GM19467 (cell line): ENCODE data around the gene GRIN2C.

Experiments
- ATAC-seq: cut with Tn5 transposase; IDR thresholded peaks from one replicate; pipeline ENCODE4 v1.9.1; 2021; ENCODE audit warnings: mild to moderate bottlenecking, moderate library complexity; ENCODE audit not compliant: unreplicated experiment

Gene GRIN2C

DNA sequence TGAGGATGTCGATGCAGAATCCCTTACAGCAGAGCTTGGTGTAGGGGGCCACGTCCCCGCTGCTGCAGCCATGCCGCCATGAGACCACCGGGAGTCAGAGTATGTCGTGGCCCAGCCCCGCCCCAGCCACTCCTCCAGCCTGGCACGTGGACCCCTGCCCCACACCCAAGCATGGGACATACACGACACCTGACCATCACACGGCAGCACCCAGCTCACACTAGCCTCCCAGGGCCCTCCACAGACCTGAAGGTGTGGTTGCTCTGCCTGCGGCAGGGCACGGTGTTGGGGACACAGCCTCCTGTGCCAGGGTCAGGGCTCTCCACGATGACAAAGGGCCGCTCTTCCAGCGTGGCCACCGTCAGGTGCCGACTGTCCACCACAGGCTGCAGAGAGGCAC is 9.4 kb downstream of the GRIN2C start:
- no peak for ATAC-seq

DNA sequence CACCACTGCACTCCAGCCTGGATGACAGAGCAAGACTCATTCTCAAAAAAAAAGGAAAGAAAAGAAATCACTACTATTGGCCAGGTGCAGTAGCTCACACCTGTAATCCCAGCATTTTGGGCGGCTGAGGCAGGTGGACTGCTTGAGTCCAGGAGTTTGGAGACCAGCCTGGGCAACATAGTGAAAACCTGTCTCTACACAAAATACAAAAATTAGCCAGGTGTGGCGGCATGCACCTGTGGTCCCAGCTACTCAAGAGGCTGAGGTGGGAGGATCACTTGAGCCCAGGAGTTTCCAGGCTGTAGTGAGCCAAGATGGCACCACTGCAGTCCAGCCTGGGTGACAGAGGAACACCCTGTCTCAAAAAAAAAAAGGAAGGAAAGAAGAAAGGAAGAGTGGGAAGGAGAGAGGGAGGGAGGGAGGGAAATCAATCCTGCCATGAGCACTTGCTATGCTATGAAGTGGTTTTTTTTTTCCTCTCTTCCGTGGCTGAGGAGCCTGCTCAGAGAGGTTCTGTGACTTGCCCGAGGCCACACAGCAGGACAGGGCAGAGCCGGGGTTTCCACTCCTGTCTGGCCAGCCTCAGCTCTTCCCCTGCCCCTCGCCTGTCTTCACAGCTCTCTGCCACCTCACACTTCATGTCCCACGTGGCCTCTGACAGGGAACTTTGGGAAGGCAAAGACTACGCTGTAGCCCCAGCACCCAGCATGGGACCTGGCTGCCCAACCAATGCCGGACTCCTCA is 10.9 kb downstream of the GRIN2C start:
- ATAC-seq, result no peak

GRCh38 chr17:74846621-74847020 is 13.1 kb downstream of the GRIN2C start:
- no peak for ATAC-seq

DNA sequence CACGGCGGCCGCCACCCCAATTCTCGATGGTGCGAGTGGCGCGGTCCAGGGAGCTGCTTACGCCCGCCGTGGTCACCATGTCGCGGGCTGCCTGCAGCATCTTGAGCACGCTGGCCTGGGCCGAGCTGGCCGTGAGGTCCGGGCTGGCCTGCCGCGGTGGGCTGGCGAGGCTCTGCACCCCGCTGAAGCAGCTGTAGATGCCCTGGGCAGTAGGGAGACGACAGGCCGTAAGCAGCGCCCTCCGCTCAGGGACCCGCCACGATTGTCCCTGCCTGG is 16.4 kb downstream of the GRIN2C start:
- no peak for ATAC-seq

DNA sequence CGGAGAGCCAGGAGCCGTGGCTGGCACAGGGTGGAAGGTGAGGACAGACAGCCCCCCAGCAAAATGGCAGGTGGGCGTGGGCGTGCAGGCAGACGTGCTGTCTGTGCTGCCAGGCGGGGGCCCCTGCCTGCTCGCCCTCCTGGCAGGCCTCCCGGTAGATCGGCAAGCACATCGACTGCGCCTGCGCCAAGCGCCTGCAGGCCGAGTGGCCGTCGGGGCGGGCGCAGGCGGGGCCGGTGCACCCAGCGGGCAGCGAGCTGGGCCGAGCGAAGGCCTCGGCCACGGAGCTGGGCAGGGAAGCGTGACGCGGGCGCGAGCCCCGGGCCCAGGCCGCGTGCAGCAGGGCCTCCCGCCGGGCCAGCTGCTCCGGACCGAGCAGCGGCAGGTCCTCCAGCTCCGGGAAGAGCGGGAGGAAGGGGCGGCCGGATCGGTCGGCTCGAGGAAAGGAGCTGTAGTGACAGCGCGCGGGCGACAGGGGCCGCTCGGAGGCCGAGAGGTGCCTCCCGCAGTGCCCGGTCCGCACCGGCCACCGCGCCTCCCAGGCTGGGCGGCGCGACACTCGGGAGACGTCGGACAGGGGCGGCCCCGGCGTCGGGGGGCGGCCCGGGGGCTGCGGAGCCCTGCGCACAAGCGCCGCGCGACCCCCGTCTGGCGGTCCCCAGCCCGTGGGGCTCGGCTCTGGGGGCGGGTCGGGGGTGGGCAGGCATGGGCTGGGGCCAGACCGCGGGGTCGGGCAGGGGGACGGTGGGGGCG is 16.9 kb downstream of the GRIN2C start:
- ATAC-seq, result no peak

DNA sequence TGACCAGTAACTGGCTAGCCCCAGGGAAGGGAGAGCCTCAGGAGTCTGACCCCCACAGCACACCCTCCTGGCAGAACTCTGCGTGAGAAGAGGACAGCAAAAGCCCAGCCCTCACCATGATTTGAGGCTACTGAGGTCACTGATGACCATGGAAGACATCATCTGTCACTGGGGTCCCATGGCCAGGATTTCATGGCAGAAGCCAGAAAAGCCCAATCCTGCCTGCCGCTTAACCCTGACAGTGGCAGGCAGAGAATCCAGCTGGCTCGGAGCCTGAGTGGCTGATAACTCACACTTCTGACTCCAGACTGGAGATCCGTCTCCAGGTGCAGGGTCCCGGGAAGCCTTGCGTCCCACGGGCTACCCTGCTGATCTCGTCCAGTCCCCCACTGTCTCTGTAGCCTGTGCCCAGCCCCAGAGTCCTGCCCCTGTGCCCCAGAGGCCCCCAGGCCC is 17.5 kb downstream of the GRIN2C start:
- ATAC-seq, result no peak

DNA sequence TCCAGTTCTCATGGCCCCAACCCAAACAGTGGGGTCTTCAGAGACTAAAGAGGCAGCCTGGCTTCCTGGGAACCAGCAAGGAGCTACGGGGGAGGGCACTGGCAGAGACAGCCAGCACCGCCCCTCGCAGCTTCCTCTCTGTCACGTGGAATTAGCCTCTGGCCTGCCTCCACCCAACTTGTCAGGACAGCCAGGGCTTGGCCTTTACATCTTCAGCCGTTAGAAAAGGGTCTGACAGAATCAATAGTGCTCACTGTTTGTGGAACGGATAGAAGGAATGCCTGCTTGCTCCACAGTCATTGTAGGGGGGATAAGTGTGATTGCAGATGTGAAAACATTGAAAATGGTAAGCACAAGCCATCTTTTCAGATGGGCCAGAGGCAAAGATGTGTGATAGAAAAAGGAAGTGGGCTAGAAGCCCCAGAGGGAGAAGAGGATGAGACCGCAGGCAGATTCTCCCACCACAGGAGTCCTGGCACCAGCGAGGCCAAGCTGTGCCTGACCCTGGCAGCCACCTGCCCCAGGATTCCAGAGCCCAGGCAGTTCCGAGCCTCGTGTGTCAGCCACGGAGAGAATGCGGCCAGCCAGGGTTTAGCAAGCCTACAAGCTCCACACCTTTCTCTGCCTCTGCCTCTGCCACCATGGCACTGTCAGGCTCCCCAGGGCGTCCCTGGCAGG is 18.6 kb downstream of the GRIN2C start:
- no peak for ATAC-seq

GRCh38 chr17:74839990-74840852 is 19.5 kb downstream of the GRIN2C start:
- ATAC-seq, result no peak

DNA sequence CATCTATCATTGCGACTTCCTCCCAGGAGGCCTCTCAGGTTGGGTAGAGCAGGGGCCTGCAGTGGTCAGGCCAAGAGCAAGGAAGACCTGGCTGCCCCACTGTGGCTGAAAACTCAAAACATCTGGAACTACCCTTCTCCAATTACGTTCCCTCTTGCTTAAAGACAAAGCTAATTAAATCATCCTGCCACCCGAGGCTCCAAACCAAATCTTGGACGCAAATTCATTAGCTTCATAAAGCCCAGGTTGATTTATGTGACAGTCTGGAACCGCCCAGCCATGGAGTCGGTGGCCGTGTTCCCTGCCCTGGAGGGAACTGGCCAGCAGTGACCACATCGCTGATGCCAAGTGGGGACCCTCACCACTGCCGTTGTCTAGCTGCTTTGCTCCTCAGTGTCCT is 21.4 kb downstream of the GRIN2C start:
- no peak for ATAC-seq

GRCh38 chr17:74836691-74837467 is 22.8 kb downstream of the GRIN2C start:
- ATAC-seq, result no peak

- no peak for ATAC-seq
Measured at GRCh38 chr17:74836191-74836590, 23.5 kb downstream of the GRIN2C start.

DNA sequence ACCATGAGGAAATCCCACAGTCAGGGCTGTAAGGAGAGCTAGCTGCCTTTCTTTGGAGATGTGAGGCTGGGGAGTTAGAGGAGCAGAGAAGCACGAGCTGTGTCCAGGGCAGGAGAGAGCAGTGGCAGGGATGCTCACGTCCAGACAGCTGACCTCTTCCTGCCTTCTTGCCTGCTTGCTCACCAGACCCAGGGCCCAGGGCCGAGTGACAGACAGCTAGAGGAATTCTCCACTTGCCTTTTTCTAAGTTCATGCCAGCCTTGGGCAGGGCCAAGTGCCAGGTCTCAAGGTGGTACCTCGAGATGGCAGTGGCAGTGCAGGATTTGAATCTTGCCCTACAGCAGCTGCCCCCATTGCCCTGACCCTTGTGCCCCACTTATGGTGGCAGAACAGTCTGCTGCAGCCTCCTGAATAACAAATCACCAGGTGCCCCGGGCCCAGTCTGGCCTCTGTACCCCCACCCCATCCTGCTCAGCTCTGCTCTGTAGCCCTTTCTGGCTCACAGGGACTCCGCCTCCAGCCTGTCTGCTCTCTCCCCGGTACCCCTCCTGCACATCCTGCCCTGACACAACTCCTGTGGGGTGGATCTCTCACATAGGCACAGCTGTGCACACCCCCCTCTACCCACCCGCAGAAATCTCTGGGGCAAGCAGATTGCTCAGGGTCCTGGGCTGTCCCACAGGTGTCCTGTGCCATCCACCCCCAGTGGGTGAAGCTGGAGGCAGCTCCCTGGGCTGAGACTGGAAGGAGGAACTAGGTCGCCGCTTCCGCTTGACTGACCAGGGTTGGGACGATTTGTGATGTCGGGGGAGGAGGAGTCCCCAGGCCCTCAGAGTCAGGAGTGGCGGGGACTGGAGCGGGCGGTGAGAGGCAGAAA is 25.9 kb downstream of the GRIN2C start:
- ATAC-seq, result no peak

GRCh38 chr17:74832421-74832820 is 27.3 kb downstream of the GRIN2C start:
- no peak for ATAC-seq

GRCh38 chr17:74831444-74832146 is 28.1 kb downstream of the GRIN2C start:
- ATAC-seq, result no peak

- ATAC-seq, result no peak
Measured at GRCh38 chr17:74830861-74831260, 28.8 kb downstream of the GRIN2C start.

GRCh38 chr17:74827800-74828199 is 31.9 kb downstream of the GRIN2C start:
- no peak for ATAC-seq

DNA sequence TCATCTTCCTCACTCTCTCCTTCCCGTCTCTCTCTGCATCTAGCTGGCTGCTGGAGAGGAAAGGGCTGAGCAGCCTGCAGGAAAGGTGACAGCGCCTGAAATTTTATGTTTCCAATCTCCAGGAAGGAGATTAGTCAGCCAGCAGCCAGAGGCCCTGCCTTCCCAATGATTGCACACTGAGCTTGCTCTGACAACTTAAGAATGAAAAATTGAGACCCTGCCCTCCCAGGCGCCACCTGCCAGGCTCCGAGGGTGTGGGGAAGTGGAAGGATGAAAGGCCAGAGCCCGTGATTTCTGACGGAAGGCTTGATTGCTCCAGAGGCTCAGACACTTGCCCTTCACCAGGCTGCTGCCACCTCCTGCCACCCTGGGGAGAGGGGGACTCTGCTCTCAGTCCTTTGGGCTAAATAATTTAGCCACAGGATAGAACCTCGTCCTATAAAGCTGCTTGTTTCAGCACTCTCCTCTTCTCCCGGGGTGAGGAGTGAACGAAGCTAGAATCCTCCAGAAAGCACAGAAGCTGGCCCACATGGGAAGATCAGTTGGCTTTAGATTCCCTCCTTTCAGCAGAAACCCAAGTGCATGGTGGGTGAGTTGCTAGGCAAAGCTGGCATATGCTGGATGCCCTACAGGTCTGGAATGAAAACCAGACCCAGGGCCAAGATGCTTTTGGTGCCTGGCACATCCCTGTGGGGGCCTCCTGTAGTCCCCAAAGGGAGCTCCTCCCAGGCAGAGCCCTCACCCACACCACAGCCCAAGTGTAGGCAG is 33.5 kb downstream of the GRIN2C start:
- ATAC-seq, result no peak
